ENCODE results near the gene NDUFAF8.

NDUFAF8 gene

DNA sequence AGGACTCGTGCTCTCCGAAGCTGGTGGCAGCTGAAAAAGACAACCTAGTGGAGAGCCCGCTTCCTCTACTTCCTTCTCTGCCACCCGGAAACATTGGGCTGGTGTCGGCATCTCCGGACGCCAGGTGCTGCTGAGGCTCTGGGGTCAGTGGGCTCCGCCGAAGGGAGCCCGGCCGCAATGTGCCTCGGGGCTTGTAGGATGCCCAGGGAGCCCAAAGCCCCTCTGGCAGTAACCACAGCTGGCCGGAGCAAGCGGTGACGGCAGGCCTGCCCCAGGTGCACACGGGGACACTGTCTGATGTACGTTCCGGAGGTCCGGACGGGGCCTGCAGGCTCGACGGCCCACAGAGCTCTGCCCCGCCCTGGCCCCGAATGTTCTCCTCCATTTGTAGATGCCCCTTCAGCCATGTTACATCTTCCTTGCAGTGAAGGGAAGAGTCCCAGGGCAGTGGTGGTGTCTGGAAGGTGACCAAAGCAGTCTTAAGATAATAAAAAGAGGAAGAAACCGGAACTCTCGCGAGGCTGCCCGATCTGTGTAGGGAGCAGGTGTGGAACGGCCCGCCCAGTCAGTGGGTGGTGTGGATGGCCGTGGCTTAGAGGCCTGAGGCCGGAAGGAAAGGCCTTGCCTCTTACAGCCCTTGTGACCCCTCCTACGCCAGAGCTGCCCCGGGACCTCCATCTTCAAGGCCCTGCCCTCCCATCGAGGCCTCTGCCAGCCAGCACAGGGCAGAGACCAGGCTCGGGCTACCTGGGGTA lies 22.6 kb downstream of the NDUFAF8 start:
- Histone ChIP-seq H3K27me3 (ENCODE audit: insufficient read depth, poor library complexity, severe bottlenecking) (no peaks in the 10 kb centered on the region), H3K4me3 (ENCODE audit: severe bottlenecking) (no peak overlapping the region), H3K27ac (ENCODE audit: poor library complexity, severe bottlenecking) (no peak overlapping the region), H3K9me3 (ENCODE audit: severe bottlenecking) (no peaks in the 10 kb centered on the region), H3K36me3 (ENCODE audit: low read depth) (peaks cover 39% of the 10 kb centered on the region), H3K4me1 (ENCODE audit: insufficient read depth, poor library complexity, severe bottlenecking) (no peaks in the 10 kb centered on the region)
- TF ChIP-seq, protein P1, sequence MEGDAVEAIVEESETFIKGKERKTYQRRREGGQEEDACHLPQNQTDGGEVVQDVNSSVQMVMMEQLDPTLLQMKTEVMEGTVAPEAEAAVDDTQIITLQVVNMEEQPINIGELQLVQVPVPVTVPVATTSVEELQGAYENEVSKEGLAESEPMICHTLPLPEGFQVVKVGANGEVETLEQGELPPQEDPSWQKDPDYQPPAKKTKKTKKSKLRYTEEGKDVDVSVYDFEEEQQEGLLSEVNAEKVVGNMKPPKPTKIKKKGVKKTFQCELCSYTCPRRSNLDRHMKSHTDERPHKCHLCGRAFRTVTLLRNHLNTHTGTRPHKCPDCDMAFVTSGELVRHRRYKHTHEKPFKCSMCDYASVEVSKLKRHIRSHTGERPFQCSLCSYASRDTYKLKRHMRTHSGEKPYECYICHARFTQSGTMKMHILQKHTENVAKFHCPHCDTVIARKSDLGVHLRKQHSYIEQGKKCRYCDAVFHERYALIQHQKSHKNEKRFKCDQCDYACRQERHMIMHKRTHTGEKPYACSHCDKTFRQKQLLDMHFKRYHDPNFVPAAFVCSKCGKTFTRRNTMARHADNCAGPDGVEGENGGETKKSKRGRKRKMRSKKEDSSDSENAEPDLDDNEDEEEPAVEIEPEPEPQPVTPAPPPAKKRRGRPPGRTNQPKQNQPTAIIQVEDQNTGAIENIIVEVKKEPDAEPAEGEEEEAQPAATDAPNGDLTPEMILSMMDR (IDR thresholded peaks at IDR 0.05; ENCODE audit: poor library complexity, severe bottlenecking): no peak
- ATAC-seq (ENCODE audit: low read depth): no peak
- no peak for DNase-seq (ENCODE audit: low spot score)

DNA sequence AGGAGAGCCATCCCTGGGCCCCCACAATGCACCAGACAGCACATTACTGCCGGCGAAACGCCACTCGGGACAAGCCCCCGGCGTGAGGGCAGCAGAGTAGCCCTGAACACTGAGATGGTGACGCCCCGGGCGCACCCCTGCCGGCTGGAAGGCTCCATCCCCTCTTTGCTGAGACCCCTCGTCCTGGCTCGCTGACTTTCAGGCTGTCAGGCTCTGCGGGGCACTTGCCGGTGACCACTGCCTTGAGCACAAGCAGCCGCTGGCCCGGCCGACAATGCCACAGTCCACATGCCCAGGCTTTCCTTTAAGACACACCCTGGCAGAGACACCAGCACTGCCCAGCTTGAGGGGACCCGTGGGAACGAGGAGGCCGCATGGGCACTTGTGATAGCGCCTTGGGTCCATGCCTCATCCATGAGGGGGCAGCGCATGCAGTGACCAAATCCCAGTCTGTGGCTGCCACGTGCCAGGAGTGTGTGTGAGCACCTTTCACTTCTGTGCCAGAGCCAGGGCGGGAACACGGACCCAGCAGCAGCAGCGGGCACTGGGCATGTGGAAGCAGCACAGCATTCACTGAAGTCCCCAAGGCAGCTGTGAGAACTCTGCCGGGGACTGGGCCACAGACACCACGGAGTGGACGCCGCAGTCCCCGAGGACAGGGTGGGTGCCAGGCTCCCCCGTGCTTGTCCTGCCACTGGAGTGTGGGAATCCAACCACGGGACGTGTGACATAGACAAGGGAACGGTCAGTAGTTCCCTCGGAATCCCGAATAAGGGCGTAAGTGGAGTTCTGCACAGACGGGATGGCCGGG lies 24.5 kb downstream of the NDUFAF8 start:
- Histone ChIP-seq H3K36me3 (ENCODE audit: low read depth) (peaks cover 49% of the 10 kb centered on the region), H3K27ac (ENCODE audit: poor library complexity, severe bottlenecking) (no peak overlapping the region)
- no peak for ATAC-seq (ENCODE audit: low read depth)

DNA sequence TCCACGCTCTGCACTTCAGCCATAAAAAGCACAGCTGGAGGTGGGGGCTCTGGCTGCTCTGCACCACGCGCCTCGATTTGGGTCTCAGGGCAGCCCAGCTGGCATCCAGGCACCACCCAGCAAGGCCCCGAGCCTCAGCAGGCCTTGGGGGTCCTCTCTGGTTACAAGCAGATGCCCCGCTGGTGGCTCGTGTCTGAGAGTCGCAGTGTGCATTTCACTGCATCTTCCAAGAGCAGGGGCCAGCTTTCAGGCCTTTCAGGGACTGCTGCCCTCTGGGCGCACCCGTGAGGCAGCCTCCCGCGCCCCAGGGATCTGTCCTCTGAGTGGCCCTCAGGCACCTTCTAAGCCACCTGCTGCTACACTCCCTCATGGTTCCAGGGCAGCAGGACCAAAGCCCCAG lies 25.5 kb downstream of the NDUFAF8 start:
- TF ChIP-seq, protein P1 (IDR thresholded peaks at IDR 0.05; ENCODE audit: poor library complexity, severe bottlenecking): no peak
- no peaks in the 10 kb centered on the region for H3K4me1 ChIP-seq (ENCODE audit: insufficient read depth, poor library complexity, severe bottlenecking)
- DNase-seq (ENCODE audit: low spot score): no peak
- no peak overlapping the region for H3K27ac ChIP-seq (ENCODE audit: poor library complexity, severe bottlenecking)
- H3K4me3 ChIP-seq (ENCODE audit: severe bottlenecking): no peak overlapping the region
- no peak for ATAC-seq (ENCODE audit: low read depth)
- H3K36me3 ChIP-seq (ENCODE audit: low read depth): peaks cover 54% of the 10 kb centered on the region
- no peaks in the 10 kb centered on the region for H3K27me3 ChIP-seq (ENCODE audit: insufficient read depth, poor library complexity, severe bottlenecking)
- no peaks in the 10 kb centered on the region for H3K9me3 ChIP-seq (ENCODE audit: severe bottlenecking)

More for the DNA sequence above, 24.5 kb downstream of the NDUFAF8 start:
- Histone ChIP-seq H3K4me1 (ENCODE audit: insufficient read depth, poor library complexity, severe bottlenecking) (no peaks in the 10 kb centered on the region), H3K27me3 (ENCODE audit: insufficient read depth, poor library complexity, severe bottlenecking) (no peaks in the 10 kb centered on the region), H3K4me3 (ENCODE audit: severe bottlenecking) (no peak overlapping the region), H3K9me3 (ENCODE audit: severe bottlenecking) (no peaks in the 10 kb centered on the region)
- TF ChIP-seq, protein P1 (IDR thresholded peaks at IDR 0.05; ENCODE audit: poor library complexity, severe bottlenecking): no peak
- DNase-seq (ENCODE audit: low spot score): no peak

DNA sequence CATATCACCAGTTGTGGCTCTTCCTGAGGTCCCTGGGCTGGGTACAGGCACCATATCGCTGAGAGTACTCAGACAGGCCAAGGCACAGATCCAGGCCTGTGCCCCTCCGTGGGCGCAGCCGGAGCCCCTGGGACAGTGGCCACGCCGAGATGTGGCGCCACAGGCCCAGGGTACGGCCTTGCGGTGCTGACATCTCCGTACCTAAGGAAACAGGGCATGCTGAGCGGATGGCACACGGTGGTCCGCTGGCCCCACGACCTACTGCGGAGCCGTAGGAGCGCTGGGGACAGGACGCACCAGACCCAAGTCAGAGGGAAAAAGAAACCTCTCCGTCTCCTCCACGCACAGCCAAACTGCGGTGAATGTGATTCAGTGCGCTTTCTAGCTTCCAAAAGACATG lies 26.5 kb downstream of the NDUFAF8 start:
- no peak for ATAC-seq (ENCODE audit: low read depth)
- Histone ChIP-seq H3K27ac (ENCODE audit: poor library complexity, severe bottlenecking) (no peak overlapping the region), H3K9me3 (ENCODE audit: severe bottlenecking) (no peaks in the 10 kb centered on the region), H3K36me3 (ENCODE audit: low read depth) (peaks cover 61% of the 10 kb centered on the region), H3K4me3 (ENCODE audit: severe bottlenecking) (no peak overlapping the region), H3K27me3 (ENCODE audit: insufficient read depth, poor library complexity, severe bottlenecking) (no peaks in the 10 kb centered on the region), H3K4me1 (ENCODE audit: insufficient read depth, poor library complexity, severe bottlenecking) (no peaks in the 10 kb centered on the region)
- no peak for DNase-seq (ENCODE audit: low spot score)
- TF ChIP-seq, protein P1 (IDR thresholded peaks at IDR 0.05; ENCODE audit: poor library complexity, severe bottlenecking): no peak

Data from RWPE2 (cell line).